ENCODE data around the gene LNP1. TPM values are rescaled to one million over a fixed set of nuclear protein-coding genes. Genes with fewer than 3 reads are reported as not detected.

LNP1 gene
- total RNA-seq, 3 donors from 2014 or later (not counting 1 experiment from before 2014, with no cell fraction given) = 0.39 to 0.85 (median 0.73) TPM

GRCh38 chr3:100457811-100458210, 56.5 kb downstream of the LNP1 start:
- Histone ChIP-seq H3K27me3 (ENCODE audit: control insufficient read depth, insufficient read depth, low read length) (no peaks in the 10 kb centered on the region), H3K9me3 (ENCODE audit: control insufficient read depth, insufficient read depth, low read length) (no peaks in the 10 kb centered on the region), H3K27ac (ENCODE audit: low read length) (no peak overlapping the region), H3K4me1 (ENCODE audit: control insufficient read depth, insufficient read depth, low read length) (no peaks in the 10 kb centered on the region), H3K4me3 (ENCODE audit: low read length) (no peak overlapping the region), H3K36me3 (ENCODE audit: control insufficient read depth, insufficient read depth, low read length) (no peaks in the 10 kb centered on the region)
- Mint-ChIP-seq H3K27me3 (ENCODE audit: low read depth in 2 of 2) (peaks cover 0 to 4% of the 10 kb centered on the region in 2 donors), H3K27ac (no peak overlapping the region), H3K4me3 (no peak overlapping the region), H3K4me1 (no peaks in the 10 kb centered on the region), H3K9me3 (no peaks in the 10 kb centered on the region), H3K36me3 (no peaks in the 10 kb centered on the region)
- intact Hi-C loops (cut with micrococcal nuclease) = no loop called here
- 100% methylated on average over 1 of the region's 1 CpG for WGBS (ENCODE audit: insufficient coverage)
- no peak for DNase-seq
- ATAC-seq = no peak
- TF ChIP-seq CTCF (IDR thresholded peaks at IDR 0.05) = no peak

GRCh38 chr3:100458814-100459213, 57.5 kb downstream of the LNP1 start:
- no peaks in the 10 kb centered on the region for H3K9me3 Mint-ChIP-seq

GRCh38 chr3:100463002-100463401, 61.7 kb downstream of the LNP1 start:
- 8% methylated on average over 3 of the region's 3 CpGs for WGBS (ENCODE audit: insufficient coverage)
- peak; percentile 38 for TF ChIP-seq CTCF (IDR thresholded peaks at IDR 0.05)
- H3K4me3 Mint-ChIP-seq = no peak overlapping the region
- peaks cover 4 to 7% of the 10 kb centered on the region in 2 donors for H3K27me3 Mint-ChIP-seq (ENCODE audit: low read depth in 2 of 2)
- DNase-seq (peak in 1 of 2 donors; percentile 20), ATAC-seq (peak in 2 of 3 donors; percentile 46 to 52)
- no peaks in the 10 kb centered on the region for H3K36me3 Mint-ChIP-seq
- Histone ChIP-seq H3K27ac (ENCODE audit: low read length) (no peak overlapping the region), H3K4me1 (ENCODE audit: control insufficient read depth, insufficient read depth, low read length) (no peaks in the 10 kb centered on the region), H3K4me3 (ENCODE audit: low read length) (no peak overlapping the region), H3K9me3 (ENCODE audit: control insufficient read depth, insufficient read depth, low read length) (no peaks in the 10 kb centered on the region), H3K27me3 (ENCODE audit: control insufficient read depth, insufficient read depth, low read length) (no peaks in the 10 kb centered on the region), H3K36me3 (ENCODE audit: control insufficient read depth, insufficient read depth, low read length) (no peaks in the 10 kb centered on the region)
- no peaks in the 10 kb centered on the region for H3K9me3 Mint-ChIP-seq
- H3K4me1 Mint-ChIP-seq = peaks cover 0 to 7% of the 10 kb centered on the region in 2 donors
- no peak overlapping the region for H3K27ac Mint-ChIP-seq
- intact Hi-C loops (cut with micrococcal nuclease) = loop anchor here (10.0 kb wide), 1 partner anchor 122 kb away; no protein-coding TSS in a partner anchor

More at GRCh38 chr3:100458814-100459213, 57.5 kb downstream of the LNP1 start:
- H3K27ac ChIP-seq (ENCODE audit: low read length) = no peak overlapping the region
- Mint-ChIP-seq H3K36me3 (no peaks in the 10 kb centered on the region), H3K27ac (no peak overlapping the region), H3K4me3 (no peak overlapping the region), H3K27me3 (ENCODE audit: low read depth in 2 of 2) (peaks cover 0 to 4% of the 10 kb centered on the region in 2 donors), H3K4me1 (no peaks in the 10 kb centered on the region)
- ATAC-seq (no peak), DNase-seq (no peak)
- H3K27me3 ChIP-seq (ENCODE audit: control insufficient read depth, insufficient read depth, low read length) = no peaks in the 10 kb centered on the region
- no peaks in the 10 kb centered on the region for H3K9me3 ChIP-seq (ENCODE audit: control insufficient read depth, insufficient read depth, low read length)
- intact Hi-C loops (cut with micrococcal nuclease) = no loop called here
- no peak overlapping the region for H3K4me3 ChIP-seq (ENCODE audit: low read length)
- H3K36me3 ChIP-seq (ENCODE audit: control insufficient read depth, insufficient read depth, low read length) = no peaks in the 10 kb centered on the region
- 97% methylated on average over 1 of the region's 1 CpG for WGBS (ENCODE audit: insufficient coverage)
- H3K4me1 ChIP-seq (ENCODE audit: control insufficient read depth, insufficient read depth, low read length) = no peaks in the 10 kb centered on the region
- TF ChIP-seq CTCF (IDR thresholded peaks at IDR 0.05) = no peak

- Histone ChIP-seq H3K4me1 (ENCODE audit: control insufficient read depth, insufficient read depth, low read length) (no peaks in the 10 kb centered on the region), H3K4me3 (ENCODE audit: low read length) (no peak overlapping the region), H3K36me3 (ENCODE audit: control insufficient read depth, insufficient read depth, low read length) (no peaks in the 10 kb centered on the region), H3K27ac (ENCODE audit: low read length) (no peak overlapping the region), H3K9me3 (ENCODE audit: control insufficient read depth, insufficient read depth, low read length) (no peaks in the 10 kb centered on the region), H3K27me3 (ENCODE audit: control insufficient read depth, insufficient read depth, low read length) (no peaks in the 10 kb centered on the region)
- TF ChIP-seq CTCF (IDR thresholded peaks at IDR 0.05) = no peak
- H3K27ac Mint-ChIP-seq = no peak overlapping the region
- peaks cover 4 to 7% of the 10 kb centered on the region in 2 donors for H3K27me3 Mint-ChIP-seq (ENCODE audit: low read depth in 2 of 2)
- intact Hi-C loops (cut with micrococcal nuclease) = loop anchor here (10.0 kb wide), 1 partner anchor 121 kb away; no protein-coding TSS in a partner anchor
- 79% methylated on average over 3 of the region's 3 CpGs for WGBS (ENCODE audit: insufficient coverage)
- DNase-seq (no peak), ATAC-seq (no peak)
- H3K4me1 Mint-ChIP-seq = peaks cover 0 to 7% of the 10 kb centered on the region in 2 donors
- no peak overlapping the region for H3K4me3 Mint-ChIP-seq
- H3K36me3 Mint-ChIP-seq = no peaks in the 10 kb centered on the region
- no peaks in the 10 kb centered on the region for H3K9me3 Mint-ChIP-seq
Measured at GRCh38 chr3:100463646-100464155, 62.4 kb downstream of the LNP1 start.

All from natural killer cell (primary cell).